NCI-H524 (cell line): ENCODE measurements around the gene TSPAN32.
"Not testable (repeated sequence)": the region's sequence is repeated elsewhere in the genome, so short reads cannot be mapped to it uniquely, and the experiment has no call there.

Source experiments
- DNase-seq, 2 experiments: peaks; one replicate each; lab custom pipeline; 2025; lab: John Stamatoyannopoulos, UW

Gene TSPAN32

GRCh38 chr11:2342981-2343380, 41.2 kb downstream of the TSPAN32 start:
- no peak for DNase-seq

- DNase-seq, result no peak
Measured at GRCh38 chr11:2343502-2343901, 41.7 kb downstream of the TSPAN32 start.

DNA sequence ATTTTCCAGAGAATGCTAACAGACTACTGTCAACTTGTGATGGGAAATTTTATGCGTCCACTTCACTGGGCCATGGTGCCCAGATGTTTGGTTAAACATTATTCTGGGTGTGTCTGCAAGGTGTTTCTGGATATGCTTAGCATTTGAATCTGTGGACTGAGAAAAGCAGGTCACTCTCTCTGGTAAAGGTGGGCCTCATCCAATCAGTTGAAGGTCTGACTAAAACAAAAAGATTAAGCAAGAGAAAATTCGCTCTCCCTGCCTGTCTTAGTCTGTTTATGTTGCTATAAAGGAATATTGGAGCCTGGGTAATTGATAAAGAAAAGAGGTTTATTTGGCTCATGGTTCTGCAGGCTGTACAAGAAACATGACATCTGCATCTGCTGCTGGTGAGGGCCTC, 43.2 kb downstream of the TSPAN32 start:
- no peak for DNase-seq

DNA sequence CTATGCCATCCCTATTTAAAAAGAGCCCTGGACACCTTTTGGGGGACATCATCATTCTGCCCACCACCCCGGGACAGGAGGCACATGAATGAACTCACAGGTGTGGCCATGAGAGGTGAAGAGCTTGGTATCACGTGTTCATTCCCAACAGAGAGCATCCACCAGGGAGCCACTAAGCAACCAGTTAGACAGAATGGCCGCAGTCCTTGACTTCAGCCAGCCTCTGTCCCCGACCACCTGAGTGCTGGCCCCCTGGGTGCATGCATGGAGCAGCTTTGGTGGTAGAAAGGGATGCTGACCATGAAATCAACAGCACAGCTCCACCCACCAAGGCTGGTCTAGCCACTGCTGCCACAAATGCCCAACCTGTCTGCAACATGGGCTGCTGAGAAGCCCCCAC, 44.2 kb downstream of the TSPAN32 start:
- DNase-seq, result no peak

DNA sequence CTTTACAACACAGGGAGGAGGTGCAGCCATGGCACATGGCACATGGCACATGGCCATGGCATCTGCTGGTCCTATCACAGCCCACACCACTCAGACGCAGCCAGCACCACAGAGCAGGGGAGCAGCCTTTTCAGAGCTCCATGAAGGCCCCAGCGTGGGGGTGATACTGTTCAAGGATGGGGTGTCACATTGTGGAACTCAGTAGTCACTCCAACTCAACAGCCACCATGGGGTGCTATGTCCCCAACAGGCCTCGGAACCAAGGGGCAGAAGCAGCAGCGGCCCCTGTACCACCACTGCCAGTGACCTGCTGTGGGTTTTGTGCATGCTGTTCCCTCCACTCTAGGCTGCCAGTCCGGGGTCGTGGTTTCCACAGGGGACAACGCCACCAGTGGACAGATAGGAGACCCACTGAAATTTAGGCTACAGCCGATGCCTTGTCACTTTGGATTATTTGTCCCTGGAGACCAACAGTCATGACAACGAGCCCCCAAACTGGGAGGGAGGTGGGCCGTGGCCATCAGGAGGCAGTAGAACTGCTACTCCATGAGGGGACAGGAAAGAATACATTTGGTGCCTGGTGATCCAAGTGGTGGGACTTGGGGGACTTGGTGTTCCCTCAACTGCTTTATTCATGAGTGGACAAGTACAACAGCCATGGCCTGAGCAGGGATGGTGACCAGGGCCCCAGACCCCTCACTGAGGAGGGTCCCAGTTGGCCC, 44.9 kb downstream of the TSPAN32 start:
- no peak for DNase-seq

GRCh38 chr11:2347308-2347830, 45.6 kb downstream of the TSPAN32 start:
- no peak for DNase-seq

DNA sequence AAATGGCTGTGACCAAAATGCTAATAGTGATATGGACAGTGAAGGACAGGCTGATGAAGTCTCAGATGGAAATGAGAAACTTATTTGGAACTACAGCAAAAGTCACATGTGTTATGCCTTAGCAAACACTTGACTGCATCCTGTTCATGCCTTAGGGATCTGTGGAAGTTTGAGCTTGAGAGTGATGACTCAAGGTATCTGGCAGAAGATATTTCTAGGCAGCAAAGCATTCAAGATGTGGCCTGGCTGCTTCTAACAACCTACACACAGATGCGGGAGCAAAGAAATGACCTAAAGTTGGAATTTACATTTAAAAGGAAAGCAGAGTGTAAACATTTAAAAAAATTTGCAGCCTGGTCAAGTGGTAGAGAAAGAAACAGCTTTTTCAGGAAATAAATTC, 47.2 kb downstream of the TSPAN32 start:
- DNase-seq, result no peak

DNA sequence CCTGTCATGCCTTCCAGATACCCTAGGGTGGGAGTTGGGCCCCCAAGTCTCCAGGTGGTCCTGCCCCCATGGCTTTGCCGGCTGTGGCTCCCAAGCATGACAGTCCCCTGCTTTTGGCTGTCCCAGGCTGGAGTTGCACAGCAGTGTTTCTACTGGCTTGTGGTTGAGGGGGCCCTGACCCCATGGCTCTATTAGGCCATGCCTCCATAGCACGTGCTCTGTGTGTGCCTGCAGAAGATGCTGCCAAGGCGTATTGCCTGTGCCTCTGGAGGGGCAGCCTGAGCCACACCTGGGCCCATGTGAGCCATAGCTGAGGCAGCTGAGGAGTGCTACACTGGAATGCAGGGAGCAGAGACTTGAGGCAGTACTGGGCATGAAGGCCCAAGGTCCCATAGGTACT, 49.9 kb downstream of the TSPAN32 start:
- DNase-seq, result no peak

- DNase-seq, result no peak
Measured at GRCh38 chr11:2352420-2352819, 50.6 kb downstream of the TSPAN32 start.

DNA sequence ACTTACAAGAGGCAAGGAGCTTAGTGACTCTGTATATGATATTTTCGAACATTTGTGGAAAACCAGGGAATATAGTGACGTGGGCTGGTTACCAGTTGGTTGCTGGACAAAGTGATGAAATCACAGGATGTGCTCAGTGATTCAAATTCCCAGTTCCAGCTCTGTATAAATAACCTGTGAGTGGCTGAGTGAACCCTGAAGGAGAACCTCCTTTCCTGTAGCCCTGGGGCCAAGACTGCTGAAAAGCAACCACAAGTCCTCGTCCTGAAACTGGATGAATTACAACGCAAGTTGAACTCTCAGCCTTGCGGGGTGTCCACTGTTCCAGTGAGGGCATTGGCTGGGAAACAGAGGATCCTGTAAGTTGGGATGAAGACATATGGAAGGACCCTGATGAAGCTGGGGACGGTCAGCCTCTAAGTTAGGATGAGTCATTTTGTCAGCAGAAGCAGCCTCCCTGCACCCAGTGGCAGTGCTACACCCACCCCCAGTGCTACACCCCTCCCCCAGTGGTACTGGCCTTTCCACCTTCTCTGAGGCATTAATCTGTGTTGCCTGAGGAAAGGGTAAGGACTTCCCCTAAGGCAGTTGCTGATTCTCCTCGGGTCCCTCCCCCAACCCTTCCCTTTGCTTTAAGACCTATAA, 53.3 kb downstream of the TSPAN32 start:
- no peak for DNase-seq

GRCh38 chr11:2357246-2357645, 55.4 kb downstream of the TSPAN32 start:
- DNase-seq, result no peak

DNA sequence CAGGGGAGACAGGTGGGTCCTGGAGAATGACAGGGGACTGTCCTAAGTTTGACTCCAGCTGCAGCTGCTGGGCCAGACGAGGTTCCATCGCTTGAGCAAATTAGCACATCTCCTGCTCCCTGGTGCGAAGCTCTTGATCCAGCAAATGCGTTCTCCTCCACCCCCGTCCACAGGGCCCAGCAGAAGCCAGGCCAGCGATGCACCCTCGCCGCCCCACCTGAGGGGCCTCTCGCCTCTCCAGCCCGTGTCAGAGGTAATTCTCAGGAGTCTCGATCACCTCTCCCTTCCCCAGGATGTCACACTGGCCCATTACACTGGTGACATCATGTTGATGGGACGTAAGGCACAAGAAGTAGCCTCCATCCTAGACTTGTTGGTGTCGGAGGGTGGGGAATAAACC, 55.8 kb downstream of the TSPAN32 start:
- DNase-seq, result not testable (repeated sequence)

GRCh38 chr11:2358754-2359442, 57.1 kb downstream of the TSPAN32 start:
- no peak for DNase-seq

DNA sequence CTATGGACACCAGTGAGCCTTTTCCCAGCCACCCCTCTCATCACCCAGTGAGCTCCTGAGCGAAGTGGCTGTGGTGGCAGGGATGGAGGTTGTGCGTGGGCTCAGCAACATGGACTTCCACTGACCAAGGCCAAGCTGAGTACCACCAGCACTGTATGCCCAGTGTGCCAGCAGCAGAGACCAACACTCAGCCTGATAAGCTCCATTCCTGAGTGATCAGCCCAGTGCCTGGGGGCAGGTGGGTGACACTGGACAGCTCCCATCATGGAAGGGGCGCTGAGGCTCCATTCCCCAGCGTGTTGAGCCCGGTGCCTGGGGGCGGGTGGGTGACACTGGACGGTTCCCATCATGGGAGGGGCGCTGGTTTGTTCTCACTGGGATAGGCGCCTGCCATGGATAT, 57.7 kb downstream of the TSPAN32 start:
- DNase-seq, result no peak

DNA sequence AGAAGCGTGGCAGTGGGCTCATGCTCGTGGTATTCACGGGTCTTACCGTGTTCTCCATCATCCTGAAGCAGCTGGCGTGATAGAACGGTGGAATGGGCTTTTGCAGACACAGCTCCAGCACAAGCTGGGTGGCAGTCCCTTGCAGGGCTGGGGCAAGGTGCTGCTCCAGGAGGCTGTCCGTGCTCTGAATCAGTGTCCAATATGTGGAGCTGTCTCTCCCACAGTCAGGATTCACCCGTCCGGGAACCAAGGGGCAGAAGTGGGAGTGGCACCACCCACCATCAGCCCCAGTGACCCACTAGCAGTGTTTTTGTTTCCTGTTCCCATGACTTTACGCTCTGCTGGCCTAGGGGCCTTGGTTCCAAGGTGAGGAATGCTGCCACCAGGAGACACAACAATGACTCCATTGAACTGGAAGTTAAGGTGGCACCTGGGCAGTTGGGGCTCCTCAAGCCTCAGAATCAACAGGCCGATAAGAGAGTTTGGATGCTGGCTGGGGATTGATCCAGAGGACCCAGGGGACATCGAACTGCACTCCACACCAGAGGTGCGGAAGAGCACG, 58.3 kb downstream of the TSPAN32 start:
- no peak for DNase-seq

- DNase-seq, result no peak
Measured at GRCh38 chr11:2361565-2361964, 59.8 kb downstream of the TSPAN32 start.

GRCh38 chr11:2362414-2362813, 60.6 kb downstream of the TSPAN32 start:
- no peak for DNase-seq

- DNase-seq, result no peak
Measured at GRCh38 chr11:2363130-2363529, 61.3 kb downstream of the TSPAN32 start.

- DNase-seq, result no peak
Measured at GRCh38 chr11:2363577-2364370, 62.0 kb downstream of the TSPAN32 start.

GRCh38 chr11:2364386-2364785, 62.6 kb downstream of the TSPAN32 start:
- DNase-seq, result not testable (repeated sequence)

DNA sequence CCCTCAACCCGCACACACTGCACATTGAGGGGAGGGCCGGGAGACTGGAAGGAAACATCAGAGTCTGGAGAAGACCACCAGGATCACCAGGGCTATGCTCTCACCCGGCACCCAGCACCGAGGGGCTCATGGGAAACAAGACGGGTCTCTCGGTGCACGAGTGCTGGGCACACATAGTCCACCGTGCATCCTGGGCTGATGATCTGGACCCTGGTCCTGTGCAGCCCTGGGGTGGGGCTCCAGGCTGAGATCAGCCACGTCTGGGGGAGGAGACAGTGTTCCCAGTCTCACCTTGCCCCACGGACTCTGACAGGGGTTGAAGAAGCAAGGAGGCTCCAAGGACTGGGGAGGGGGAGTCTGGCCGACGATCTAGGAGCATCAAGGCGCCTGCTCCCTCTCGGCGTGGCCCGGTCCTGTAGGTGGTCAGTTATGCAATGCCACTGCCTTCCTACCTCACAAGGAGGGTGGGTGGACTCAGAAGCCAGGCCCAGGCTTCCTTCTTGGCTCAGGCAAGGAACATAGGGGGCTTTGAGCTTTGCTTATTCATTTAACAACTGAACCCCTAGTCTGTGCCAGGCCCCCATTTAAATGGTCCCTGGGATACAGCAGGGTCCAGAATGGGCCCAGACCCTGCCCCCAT, 63.9 kb downstream of the TSPAN32 start:
- no peak for DNase-seq
